ENCODE data around the gene MYO3A. TPM values are rescaled to one million over a fixed set of nuclear protein-coding genes. Genes with fewer than 3 reads are reported as not detected.

MYO3A gene
- total RNA-seq, 2 experiments from 2014 or later = not detected

- H3K27me3 Mint-ChIP-seq = peaks cover 82% of the 10 kb centered on the region
- POLR2A ChIA-PET = no interaction called here
- ATAC-seq (ENCODE audit: low read depth) (no peak), DNase-seq (no peak)
- H3K36me3 Mint-ChIP-seq = peaks cover 5% of the 10 kb centered on the region
- peaks cover 27% of the 10 kb centered on the region for H3K4me1 Mint-ChIP-seq
- no peaks in the 10 kb centered on the region for H3K9me3 Mint-ChIP-seq
- H3K27ac Mint-ChIP-seq = peak overlapping the region; percentile 60
- peak overlapping the region; percentile 62 for H3K4me3 Mint-ChIP-seq
Measured at GRCh38 chr10:26215396-26215934, 281.4 kb downstream of the MYO3A start.

- peak; percentile 66 for ATAC-seq (ENCODE audit: low read depth)
- POLR2A ChIA-PET = no interaction called here
- Mint-ChIP-seq H3K4me3 (peak overlapping the region; percentile 62), H3K27ac (peak overlapping the region; percentile 60), H3K36me3 (peaks cover 5% of the 10 kb centered on the region), H3K4me1 (peaks cover 27% of the 10 kb centered on the region), H3K27me3 (peaks cover 88% of the 10 kb centered on the region), H3K9me3 (no peaks in the 10 kb centered on the region)
- DNase-seq = peak; percentile 59
Measured at GRCh38 chr10:26215935-26216584, 282.0 kb downstream of the MYO3A start.

GRCh38 chr10:26216585-26217395, 282.8 kb downstream of the MYO3A start, which contains the start of gene GAD2:
Gene GAD2, plus strand, starts transcription at chr10:26216774. Its CDS starts 36 bp downstream, at chr10:26216810.
- Mint-ChIP-seq H3K27me3 (peaks cover 90% of the 10 kb centered on the region), H3K4me1 (peaks cover 27% of the 10 kb centered on the region), H3K4me3 (peak within 1 kb of the TSS; percentile 62), H3K27ac (peak within 1 kb of the TSS; percentile 60), H3K9me3 (no peaks in the 10 kb centered on the region), H3K36me3 (peaks cover 5% of the 10 kb centered on the region)
- ATAC-seq (ENCODE audit: low read depth) (no peak), DNase-seq (peak; percentile 35)
- POLR2A ChIA-PET = no interaction called here

- ATAC-seq (ENCODE audit: low read depth) (no peak), DNase-seq (peak; percentile 40)
- peak overlapping the region; percentile 53 for H3K4me3 Mint-ChIP-seq
- peaks cover 5% of the 10 kb centered on the region for H3K36me3 Mint-ChIP-seq
- POLR2A ChIA-PET = no interaction called here
- H3K27ac Mint-ChIP-seq = no peak overlapping the region
- peaks cover 25% of the 10 kb centered on the region for H3K4me1 Mint-ChIP-seq
- H3K27me3 Mint-ChIP-seq = peaks cover 91% of the 10 kb centered on the region
- no peaks in the 10 kb centered on the region for H3K9me3 Mint-ChIP-seq
Measured at GRCh38 chr10:26217396-26218086, 283.5 kb downstream of the MYO3A start.

- POLR2A ChIA-PET = no interaction called here
- Mint-ChIP-seq H3K4me1 (peaks cover 21% of the 10 kb centered on the region), H3K9me3 (no peaks in the 10 kb centered on the region), H3K4me3 (no peak overlapping the region), H3K27me3 (peaks cover 82% of the 10 kb centered on the region), H3K36me3 (peaks cover 5% of the 10 kb centered on the region), H3K27ac (no peak overlapping the region)
- no peak for ATAC-seq (ENCODE audit: low read depth)
- DNase-seq = no peak
Measured at GRCh38 chr10:26219676-26220075, 285.6 kb downstream of the MYO3A start.

GRCh38 chr10:26220901-26221300, 286.9 kb downstream of the MYO3A start:
- POLR2A ChIA-PET = no interaction called here
- Mint-ChIP-seq H3K27me3 (peaks cover 79% of the 10 kb centered on the region), H3K4me1 (peaks cover 15% of the 10 kb centered on the region), H3K4me3 (no peak overlapping the region), H3K27ac (no peak overlapping the region), H3K9me3 (no peaks in the 10 kb centered on the region), H3K36me3 (peaks cover 5% of the 10 kb centered on the region)
- no peak for DNase-seq
- no peak for ATAC-seq (ENCODE audit: low read depth)

DNA sequence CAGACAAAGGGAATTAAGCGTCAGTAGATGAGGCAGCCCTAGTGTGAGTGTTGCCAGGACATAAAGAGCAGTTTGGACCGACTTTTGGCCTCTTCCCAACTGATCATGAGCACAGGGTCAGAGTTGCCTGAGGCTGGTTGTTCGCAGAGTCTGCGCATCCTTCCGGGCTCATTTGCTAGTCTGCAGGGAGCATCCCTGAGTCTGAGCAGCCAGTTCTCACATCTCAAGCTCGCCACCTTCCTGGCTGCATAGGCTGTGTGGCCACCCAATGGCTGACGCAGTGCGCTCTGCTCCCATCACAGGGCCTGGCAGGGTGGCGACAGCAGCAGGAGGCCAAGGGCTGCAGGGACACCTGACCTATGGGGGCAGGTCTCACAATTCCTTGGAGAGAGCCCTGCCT, 287.5 kb downstream of the MYO3A start:
- DNase-seq = no peak
- H3K4me1 Mint-ChIP-seq = peaks cover 12% of the 10 kb centered on the region
- POLR2A ChIA-PET = no interaction called here
- no peaks in the 10 kb centered on the region for H3K9me3 Mint-ChIP-seq
- H3K4me3 Mint-ChIP-seq = no peak overlapping the region
- H3K36me3 Mint-ChIP-seq = peaks cover 5% of the 10 kb centered on the region
- ATAC-seq (ENCODE audit: low read depth) = no peak
- no peak overlapping the region for H3K27ac Mint-ChIP-seq
- H3K27me3 Mint-ChIP-seq = peaks cover 76% of the 10 kb centered on the region

DNA sequence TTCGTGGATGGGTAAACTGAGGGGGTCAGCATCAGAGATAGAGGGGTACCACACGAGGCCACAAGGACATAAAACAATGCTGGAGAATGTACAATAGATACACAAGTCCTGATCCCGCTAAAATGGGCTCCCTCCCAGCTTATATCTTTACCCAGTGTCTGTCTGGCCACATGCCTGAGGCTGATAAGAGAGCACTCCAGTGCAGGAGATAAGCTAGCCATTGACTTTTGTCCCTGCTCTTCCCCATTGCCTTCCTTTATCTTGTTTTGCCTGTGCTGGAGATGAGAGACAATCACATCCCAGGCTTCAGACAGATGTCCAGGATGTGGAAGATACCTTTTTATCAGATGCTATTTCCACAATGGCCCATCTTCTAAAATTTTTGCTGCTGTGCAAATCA, 288.5 kb downstream of the MYO3A start:
- peaks cover 2% of the 10 kb centered on the region for H3K36me3 Mint-ChIP-seq
- H3K4me3 Mint-ChIP-seq = no peak overlapping the region
- no peaks in the 10 kb centered on the region for H3K9me3 Mint-ChIP-seq
- DNase-seq (no peak), ATAC-seq (ENCODE audit: low read depth) (no peak)
- no peak overlapping the region for H3K27ac Mint-ChIP-seq
- H3K4me1 Mint-ChIP-seq = peaks cover 4% of the 10 kb centered on the region
- POLR2A ChIA-PET = no interaction called here
- peaks cover 68% of the 10 kb centered on the region for H3K27me3 Mint-ChIP-seq

DNA sequence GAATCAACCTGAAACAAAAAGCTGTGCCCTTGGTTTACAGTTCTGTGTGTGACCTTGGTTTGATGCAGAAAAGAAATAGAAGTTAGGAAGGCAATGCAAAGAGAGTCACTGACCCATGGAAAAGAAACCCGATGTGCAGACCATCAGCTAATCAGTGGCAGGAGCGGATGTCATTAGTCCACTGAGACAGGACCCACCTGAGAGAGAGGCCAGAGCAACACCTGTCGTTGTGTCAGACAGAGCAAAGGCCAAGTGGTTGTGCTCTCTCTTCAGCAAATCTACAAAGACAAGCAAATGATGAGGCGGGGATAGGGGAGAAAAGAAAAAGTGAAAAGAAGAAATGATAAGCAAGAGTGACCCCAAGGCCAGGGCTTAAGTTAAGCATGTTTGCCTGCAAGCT, 291.3 kb downstream of the MYO3A start:
- POLR2A ChIA-PET = no interaction called here
- H3K27me3 Mint-ChIP-seq = peaks cover 48% of the 10 kb centered on the region
- DNase-seq (no peak), ATAC-seq (ENCODE audit: low read depth) (no peak)
- no peaks in the 10 kb centered on the region for H3K9me3 Mint-ChIP-seq
- no peaks in the 10 kb centered on the region for H3K4me1 Mint-ChIP-seq
- no peak overlapping the region for H3K27ac Mint-ChIP-seq
- no peaks in the 10 kb centered on the region for H3K36me3 Mint-ChIP-seq
- no peak overlapping the region for H3K4me3 Mint-ChIP-seq

- Mint-ChIP-seq H3K4me3 (no peak overlapping the region), H3K27me3 (peaks cover 26% of the 10 kb centered on the region), H3K4me1 (no peaks in the 10 kb centered on the region), H3K9me3 (no peaks in the 10 kb centered on the region), H3K27ac (no peak overlapping the region), H3K36me3 (no peaks in the 10 kb centered on the region)
- no peak for DNase-seq
- POLR2A ChIA-PET = no interaction called here
- ATAC-seq (ENCODE audit: low read depth) = no peak
Measured at GRCh38 chr10:26227786-26228185, 293.8 kb downstream of the MYO3A start.

- Mint-ChIP-seq H3K36me3 (no peaks in the 10 kb centered on the region), H3K27me3 (peaks cover 10% of the 10 kb centered on the region), H3K27ac (no peak overlapping the region), H3K4me3 (no peak overlapping the region), H3K9me3 (no peaks in the 10 kb centered on the region), H3K4me1 (no peaks in the 10 kb centered on the region)
- no peak for DNase-seq
- POLR2A ChIA-PET = no interaction called here
- no peak for ATAC-seq (ENCODE audit: low read depth)
Measured at GRCh38 chr10:26232174-26232573, 298.1 kb downstream of the MYO3A start.

GRCh38 chr10:26235761-26236160, 301.7 kb downstream of the MYO3A start:
- DNase-seq (no peak), ATAC-seq (ENCODE audit: low read depth) (no peak)
- H3K4me1 Mint-ChIP-seq = no peaks in the 10 kb centered on the region
- no peaks in the 10 kb centered on the region for H3K9me3 Mint-ChIP-seq
- no peak overlapping the region for H3K4me3 Mint-ChIP-seq
- H3K27me3 Mint-ChIP-seq = peaks cover 13% of the 10 kb centered on the region
- no peak overlapping the region for H3K27ac Mint-ChIP-seq
- H3K36me3 Mint-ChIP-seq = no peaks in the 10 kb centered on the region
- POLR2A ChIA-PET = no interaction called here

DNA sequence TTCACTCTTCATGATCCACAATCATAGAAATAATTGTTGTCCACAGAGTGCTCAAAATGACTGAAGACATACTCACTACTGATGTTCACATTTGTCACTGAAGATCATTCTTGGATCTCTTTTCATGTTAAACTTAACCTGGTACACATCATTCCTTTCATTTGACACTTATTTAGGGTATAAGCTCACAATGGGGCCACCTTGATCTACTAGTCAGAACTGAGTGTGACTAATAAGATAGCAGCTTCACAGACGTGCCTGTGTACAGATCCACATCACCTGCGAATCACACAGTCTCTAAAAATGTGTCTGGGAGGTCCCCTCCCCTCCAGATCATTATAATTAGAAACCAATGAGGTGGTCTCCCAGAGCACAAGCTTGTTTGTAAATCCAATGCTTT, 304.3 kb downstream of the MYO3A start:
- no peak for DNase-seq
- no peak for ATAC-seq (ENCODE audit: low read depth)
- H3K4me3 Mint-ChIP-seq = no peak overlapping the region
- no peak overlapping the region for H3K27ac Mint-ChIP-seq
- no peaks in the 10 kb centered on the region for H3K9me3 Mint-ChIP-seq
- peaks cover 9% of the 10 kb centered on the region for H3K27me3 Mint-ChIP-seq
- H3K4me1 Mint-ChIP-seq = no peaks in the 10 kb centered on the region
- POLR2A ChIA-PET = no interaction called here
- no peaks in the 10 kb centered on the region for H3K36me3 Mint-ChIP-seq

All from activated naive CD8-positive, alpha-beta T cell treated with anti-CD3 and anti-CD28 coated beads, Interleukin-2, amount 10 ng/mL, durations not matched to agents 7 days and 5 days (primary cell).